Stomach (tissue), 4 donors: ENCODE measurements around the gene PLXND1.

Source experiments
- CTCF ChIP-seq, 7 experiments: fragments of 450-650 bp in 4 of 7; fragments of 200-600 bp in 3 of 7; sonication (generic) in 3 of 7; IDR thresholded peaks; one replicate each; pipeline ENCODE4 v1.5.1; 2016 to 2019; ENCODE audit warnings: antibody characterized with exemption in 7 of 7, control low read depth in 2 of 7, mild to moderate bottlenecking in 1 of 7
- POLR2A ChIP-seq, 4 donors: fragments of 450-650 bp; IDR thresholded peaks; one replicate each; pipeline ENCODE4 v1.6.1; 2016; ENCODE audit warnings: antibody characterized with exemption in 4 of 4, control low read depth in 2 of 4, mild to moderate bottlenecking in 1 of 4, moderate library complexity in 1 of 4
- POLR2AphosphoS5 ChIP-seq, 3 donors: sonication (generic); formaldehyde crosslinking; IDR thresholded peaks; one replicate each; pipeline ENCODE4 v1.6.1; 2016; ENCODE audit warnings: antibody characterized with exemption in 3 of 3

GRCh38 chr3:129575997-129576384 is 30.5 kb downstream of the PLXND1 start:
- TF ChIP-seq POLR2AphosphoS5 (IDR thresholded peaks at IDR 0.05) (no peak), CTCF (IDR thresholded peaks at IDR 0.05) (no peak), POLR2A (IDR thresholded peaks at IDR 0.05) (no peak)
